ENCODE data around the gene DNAI1. TPM values are rescaled to one million over a fixed set of nuclear protein-coding genes. Genes with fewer than 3 reads are reported as not detected.

DNAI1 gene
- total and polyA plus RNA-seq, 10 donors: not detected

GRCh38 chr9:34458959-34459340 is 345 bp downstream of the DNAI1 start:
- Histone ChIP-seq H3K4me3 (peak overlapping the region in 6 of 8 donors; percentile 61 to 92 (median 69)), H3K27ac (peak overlapping the region in 1 of 8 donors; percentile 84), H3K9me3 (no peaks in the 10 kb centered on the region), H3K4me1 (peaks cover 14 to 47% (median 31%) of the 10 kb centered on the region in 6 donors), H3K27me3 (replicated peaks in 1 of 7) (peaks cover 0 to 8% (median 0%) of the 10 kb centered on the region in 7 donors), H3K36me3 (no peaks in the 10 kb centered on the region)
- DNase-seq: peak; percentile 77
- TF ChIP-seq POLR2AphosphoS5 (IDR thresholded peaks at IDR 0.05) (no peak), POLR2A (IDR thresholded peaks at IDR 0.05) (no peak), CTCF (IDR thresholded peaks at IDR 0.05 in 8 of 11, conservative IDR thresholded peaks at IDR 0.05 in 3 of 11) (no peak)
- WGBS, 5 donors: 20 to 25% (median 22%) methylated on average over 11 of the region's 11 CpGs
- intact Hi-C loops (cut with DNase I; ENCODE audit: low total_unique reads): loop anchor here (5.0 kb wide), 1 partner anchor 153 kb away; the partner anchor contains the start of gene RPP25L

GRCh38 chr9:34459356-34459755 is 751 bp downstream of the DNAI1 start:
- intact Hi-C loops (cut with DNase I; ENCODE audit: low total_unique reads): loop anchor here (5.0 kb wide), 1 partner anchor 153 kb away; the partner anchor contains the start of gene RPP25L
- Histone ChIP-seq H3K9me3 (no peaks in the 10 kb centered on the region), H3K27ac (no peak overlapping the region), H3K27me3 (replicated peaks in 1 of 7) (peaks cover 0 to 8% (median 0%) of the 10 kb centered on the region in 7 donors), H3K4me3 (no peak overlapping the region), H3K36me3 (no peaks in the 10 kb centered on the region), H3K4me1 (peaks cover 14 to 43% (median 31%) of the 10 kb centered on the region in 6 donors)
- TF ChIP-seq CTCF (IDR thresholded peaks at IDR 0.05 in 8 of 11, conservative IDR thresholded peaks at IDR 0.05 in 3 of 11) (no peak), POLR2A (IDR thresholded peaks at IDR 0.05) (no peak)
- 85 to 90% (median 86%) methylated on average over 14 of the region's 14 CpGs for WGBS, 5 donors
- no peak for DNase-seq

- WGBS, 5 donors: 23 to 36% (median 31%) methylated on average over 3 of the region's 3 CpGs
- no peak for DNase-seq
- peaks cover 14 to 37% (median 31%) of the 10 kb centered on the region in 6 donors for H3K4me1 ChIP-seq
- H3K9me3 ChIP-seq: no peaks in the 10 kb centered on the region
- no peaks in the 10 kb centered on the region for H3K36me3 ChIP-seq
- intact Hi-C loops (cut with DNase I; ENCODE audit: low total_unique reads): loop anchor here (5.0 kb wide), 1 partner anchor 152 kb away; the partner anchor contains the start of gene RPP25L
- no peak overlapping the region for H3K27ac ChIP-seq
- peaks cover 0 to 8% (median 0%) of the 10 kb centered on the region in 7 donors for H3K27me3 ChIP-seq (replicated peaks in 1 of 7)
- TF ChIP-seq POLR2A (IDR thresholded peaks at IDR 0.05) (no peak), CTCF (IDR thresholded peaks at IDR 0.05 in 8 of 11, conservative IDR thresholded peaks at IDR 0.05 in 3 of 11) (no peak), POLR2AphosphoS5 (IDR thresholded peaks at IDR 0.05) (no peak)
- H3K4me3 ChIP-seq: no peak overlapping the region
Measured at GRCh38 chr9:34459941-34460340, 1.3 kb downstream of the DNAI1 start.

GRCh38 chr9:34463098-34463900 is 4.7 kb downstream of the DNAI1 start:
- WGBS, 5 donors: 55 to 75% (median 66%) methylated on average over 5 of the region's 5 CpGs
- Histone ChIP-seq H3K9me3 (no peaks in the 10 kb centered on the region), H3K27ac (no peak overlapping the region), H3K4me1 (peaks cover 0 to 8% (median 5%) of the 10 kb centered on the region in 6 donors), H3K27me3 (replicated peaks in 1 of 7) (peaks cover 0 to 8% (median 0%) of the 10 kb centered on the region in 7 donors), H3K4me3 (no peak overlapping the region), H3K36me3 (no peaks in the 10 kb centered on the region)
- TF ChIP-seq POLR2A (IDR thresholded peaks at IDR 0.05) (no peak), CTCF (IDR thresholded peaks at IDR 0.05 in 8 of 11, conservative IDR thresholded peaks at IDR 0.05 in 3 of 11) (no peak), POLR2AphosphoS5 (IDR thresholded peaks at IDR 0.05) (no peak)
- intact Hi-C loops (cut with DNase I; ENCODE audit: low total_unique reads): no loop called here
- no peak for DNase-seq
